Measurements from ENCODE around the gene PPIB.
"Not testable (repeated sequence)": the region's sequence is repeated elsewhere in the genome, so short reads cannot be mapped to it uniquely, and the experiment has no call there.

PPIB gene

DNA sequence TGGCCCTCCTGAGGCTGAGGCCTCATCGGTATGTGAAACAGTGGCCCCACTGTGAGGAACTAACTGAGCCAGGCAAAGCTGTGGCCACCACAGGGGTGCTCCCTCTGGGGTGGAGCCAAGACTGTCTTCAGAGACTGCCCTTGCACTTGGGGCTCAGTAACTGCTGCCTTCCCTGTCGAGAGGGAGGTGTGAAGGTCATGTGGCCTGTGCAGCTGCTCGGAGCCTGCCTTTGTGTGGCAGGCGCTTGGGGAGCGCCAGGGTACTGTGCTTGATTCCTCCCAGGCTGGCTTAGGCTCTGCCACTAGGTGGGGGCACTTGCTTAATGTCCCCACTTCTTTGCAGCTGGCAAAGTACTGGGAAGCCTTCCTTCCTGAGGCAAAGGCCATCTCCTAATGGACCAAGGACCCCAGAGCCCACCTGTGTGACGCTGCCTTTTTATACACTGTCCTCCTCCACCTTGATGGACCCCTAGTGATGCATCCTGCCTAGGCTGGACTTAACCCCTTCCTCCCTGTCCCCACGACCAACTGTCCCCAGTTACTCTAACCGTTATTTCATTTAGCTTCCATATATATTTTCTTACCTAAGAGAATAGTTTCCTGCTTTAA is 25.5 kb downstream of the PPIB start:
- no peak for DNase-seq

DNA sequence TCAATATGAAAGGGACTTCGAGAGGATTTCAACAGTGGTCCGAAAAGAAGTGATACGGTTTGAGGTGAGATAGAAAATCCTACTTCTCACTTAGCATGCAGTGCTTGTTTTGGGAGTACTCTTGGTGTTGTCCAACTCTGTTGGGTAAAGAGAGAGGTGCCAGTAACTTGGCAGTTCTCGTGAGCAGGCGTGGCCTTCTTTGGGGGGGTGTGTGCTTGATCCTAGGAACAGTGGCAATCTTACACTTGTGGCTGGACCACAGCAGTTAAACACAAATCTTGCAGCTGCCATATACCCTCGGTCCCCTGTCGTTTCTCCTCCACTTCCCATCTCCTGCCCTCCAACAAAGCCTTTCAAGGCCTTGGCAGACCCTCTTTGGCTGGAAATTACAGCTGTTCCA is 26.5 kb downstream of the PPIB start:
- DNase-seq, result no peak

DNA sequence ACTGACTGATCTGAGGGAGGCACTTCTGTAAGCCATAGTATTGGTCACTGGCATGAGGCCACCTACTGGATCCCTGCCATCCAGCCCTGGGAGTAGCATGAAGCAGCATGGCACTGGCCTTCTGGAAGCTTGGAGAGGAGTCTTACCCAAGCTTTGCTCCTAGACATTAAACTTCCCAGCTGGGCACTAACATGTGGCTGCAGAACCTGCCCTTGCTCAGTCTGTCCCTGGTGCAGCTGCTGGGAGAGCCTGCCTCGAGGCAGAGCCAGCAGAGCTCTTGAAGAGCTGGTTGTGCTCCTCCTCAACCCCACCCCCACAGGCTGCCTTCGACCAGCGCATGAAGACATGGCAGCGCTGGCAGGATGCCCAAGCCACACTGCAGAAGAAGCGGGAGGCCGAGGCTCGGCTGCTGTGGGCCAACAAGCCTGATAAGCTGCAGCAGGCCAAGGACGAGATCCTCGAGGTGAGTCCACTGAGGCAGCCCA is 28.4 kb downstream of the PPIB start:
- DNase-seq, result no peak

DNA sequence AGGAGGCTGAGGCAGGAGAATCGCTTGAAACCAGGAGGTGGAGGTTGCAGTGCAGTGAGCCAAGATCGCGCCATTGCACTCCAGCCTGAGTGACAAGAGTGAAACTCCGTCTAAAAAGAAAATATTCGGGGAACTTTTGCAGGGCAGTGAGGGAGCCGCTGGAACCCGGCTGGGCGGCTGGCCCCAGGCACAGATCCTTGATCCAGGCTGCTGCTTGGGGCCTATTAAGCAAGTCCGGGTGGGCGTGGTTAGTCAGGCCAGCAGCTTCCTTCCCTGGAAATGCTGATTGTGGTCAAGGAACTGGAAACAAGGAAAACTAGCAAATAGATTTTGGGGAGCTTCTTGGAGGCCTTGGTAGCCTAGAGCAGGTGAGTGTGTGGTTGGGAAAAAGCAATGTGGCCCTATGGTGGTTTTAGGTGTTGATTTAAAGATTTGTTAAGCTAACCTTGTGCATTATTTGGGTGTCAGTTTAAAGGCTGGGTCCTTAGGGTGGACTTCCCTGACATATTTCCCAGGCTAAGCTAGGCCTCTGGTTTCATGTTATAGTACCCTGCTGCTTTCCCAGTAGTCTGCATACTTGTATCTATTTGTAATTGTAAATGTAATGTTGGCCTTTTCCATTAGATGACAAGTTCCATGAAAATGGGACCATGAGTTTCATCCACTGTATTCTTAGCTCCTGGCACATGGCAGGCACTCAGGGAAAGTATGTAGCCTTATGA is 29.0 kb downstream of the PPIB start:
- DNase-seq, result no peak

DNA sequence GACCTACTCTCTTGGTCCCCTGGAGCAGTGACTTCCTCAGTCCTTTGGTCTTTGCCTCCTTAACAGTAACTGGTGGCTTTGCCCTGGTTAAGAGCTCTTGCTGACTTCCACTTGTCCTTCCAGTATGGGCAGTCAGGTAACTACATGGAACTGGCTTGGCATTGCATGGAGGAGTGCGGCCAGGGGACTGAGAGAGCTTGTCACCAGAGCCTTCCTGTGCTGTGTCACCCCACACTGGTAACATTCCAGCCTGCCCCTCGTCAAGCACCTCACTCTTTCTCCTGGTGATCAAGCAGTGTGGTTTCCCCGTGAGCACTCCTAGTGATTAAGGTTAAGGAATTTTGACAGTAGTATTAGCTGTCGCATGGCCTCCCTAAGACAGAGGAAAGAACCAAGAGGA is 30.6 kb downstream of the PPIB start:
- no peak for DNase-seq

DNA sequence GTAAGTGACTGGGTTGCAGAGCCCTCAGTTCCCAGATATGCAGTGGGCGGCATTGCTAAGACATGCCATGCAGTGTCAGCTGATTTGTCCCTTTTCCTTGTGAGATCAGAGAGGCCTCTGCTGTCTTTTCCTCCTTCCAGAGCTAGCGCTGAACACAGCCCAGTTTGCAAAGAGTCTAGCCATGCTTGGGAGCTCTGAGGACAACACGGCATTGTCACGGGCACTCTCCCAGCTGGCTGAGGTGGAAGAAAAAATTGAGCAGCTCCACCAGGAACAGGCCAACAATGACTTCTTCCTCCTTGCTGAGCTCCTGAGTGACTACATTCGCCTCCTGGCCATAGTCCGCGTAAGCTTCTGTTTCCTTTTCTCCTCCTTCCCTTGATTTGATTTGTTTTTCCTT is 31.3 kb downstream of the PPIB start:
- DNase-seq, result no peak

DNA sequence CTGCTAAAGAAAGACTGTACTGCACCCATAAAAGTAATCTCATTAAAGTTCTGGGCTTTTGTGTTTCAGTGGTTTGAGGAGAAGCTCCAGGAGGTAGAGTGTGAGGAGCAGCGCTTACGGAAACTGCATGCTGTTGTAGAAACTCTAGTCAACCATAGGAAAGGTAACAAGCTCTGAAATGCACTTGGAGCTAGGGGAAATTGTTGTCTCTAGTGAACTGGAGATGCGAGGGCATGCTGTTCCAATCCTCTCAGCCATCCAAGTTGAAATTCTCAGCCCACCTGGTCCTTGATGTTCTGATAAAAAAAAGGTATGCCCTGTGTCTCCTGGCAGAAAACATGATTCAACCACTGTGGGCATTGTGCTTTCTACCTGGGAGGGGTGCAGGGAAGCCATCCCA is 32.7 kb downstream of the PPIB start:
- DNase-seq, result no peak

DNA sequence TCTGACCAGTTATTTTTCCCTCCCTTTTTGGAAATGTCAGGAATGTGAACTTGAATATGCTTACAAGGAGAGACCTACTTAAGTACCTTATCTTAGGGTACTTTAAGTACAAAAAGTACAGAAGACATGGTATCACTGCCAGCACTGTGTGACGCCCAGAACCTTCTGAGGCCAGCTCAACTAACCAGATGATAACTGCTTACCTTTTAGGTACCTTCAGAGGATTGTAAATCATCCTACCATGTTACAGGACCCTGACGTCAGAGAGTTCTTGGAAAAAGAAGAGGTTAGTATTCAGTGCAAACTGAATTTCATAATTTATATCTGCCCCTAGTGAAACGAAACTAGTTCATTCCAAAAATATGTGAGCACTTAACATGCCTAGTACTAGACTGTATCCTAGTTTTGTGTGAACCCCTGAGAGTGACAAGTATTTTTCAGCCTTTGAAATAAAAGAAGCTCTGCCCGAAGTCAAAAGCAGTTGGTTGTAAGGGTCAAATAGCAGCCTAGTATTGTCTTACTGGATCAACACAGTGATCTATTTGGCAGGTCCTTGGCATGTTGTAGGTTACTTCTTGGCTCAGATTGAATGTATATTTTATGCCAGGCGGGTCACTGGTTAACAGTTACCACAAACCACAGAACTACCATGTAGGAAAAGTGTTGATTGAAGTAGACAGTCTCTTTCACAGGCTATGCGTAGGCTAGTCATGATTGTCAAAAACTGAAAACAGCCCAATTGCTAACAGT is 35.1 kb downstream of the PPIB start:
- DNase-seq, result no peak

DNA sequence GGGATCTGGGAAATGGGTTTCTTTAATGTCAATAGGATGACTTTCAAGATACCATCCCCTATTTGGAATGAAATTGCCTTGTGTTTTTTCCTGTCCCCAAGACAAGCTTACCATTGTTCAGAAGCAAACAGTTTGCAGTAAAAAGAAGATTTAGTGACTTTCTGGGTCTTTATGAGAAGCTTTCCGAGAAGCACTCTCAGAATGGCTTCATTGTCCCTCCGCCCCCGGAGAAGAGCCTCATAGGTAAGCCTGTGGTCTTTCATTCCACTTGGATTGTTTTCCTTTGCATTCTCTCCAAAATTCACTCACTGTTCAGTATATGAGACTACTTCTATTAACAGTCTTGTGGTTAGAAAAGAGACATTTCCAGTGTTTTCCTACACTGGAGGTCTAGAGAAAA is 36.8 kb downstream of the PPIB start:
- no peak for DNase-seq

DNA sequence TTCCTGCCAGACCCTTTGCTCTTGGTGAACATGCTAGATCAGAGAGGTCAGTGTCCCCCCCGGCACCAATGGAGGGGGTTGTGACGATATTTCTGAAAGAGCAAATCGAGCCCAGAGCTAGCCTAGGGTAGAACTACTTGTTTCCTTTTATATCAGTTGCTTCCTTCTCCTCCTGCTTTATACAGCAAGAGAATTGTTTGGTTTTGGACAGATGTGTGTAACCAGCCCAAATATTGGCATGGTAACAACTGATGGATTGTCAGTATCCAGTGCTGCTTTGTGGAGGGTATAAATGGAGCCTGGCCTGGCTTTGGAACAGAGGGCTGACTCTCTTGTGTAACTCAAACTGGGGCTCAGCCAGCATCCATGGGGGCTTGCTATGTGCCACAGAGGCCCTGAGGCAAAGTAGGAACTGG is 39.9 kb downstream of the PPIB start:
- DNase-seq, result no peak

DNA sequence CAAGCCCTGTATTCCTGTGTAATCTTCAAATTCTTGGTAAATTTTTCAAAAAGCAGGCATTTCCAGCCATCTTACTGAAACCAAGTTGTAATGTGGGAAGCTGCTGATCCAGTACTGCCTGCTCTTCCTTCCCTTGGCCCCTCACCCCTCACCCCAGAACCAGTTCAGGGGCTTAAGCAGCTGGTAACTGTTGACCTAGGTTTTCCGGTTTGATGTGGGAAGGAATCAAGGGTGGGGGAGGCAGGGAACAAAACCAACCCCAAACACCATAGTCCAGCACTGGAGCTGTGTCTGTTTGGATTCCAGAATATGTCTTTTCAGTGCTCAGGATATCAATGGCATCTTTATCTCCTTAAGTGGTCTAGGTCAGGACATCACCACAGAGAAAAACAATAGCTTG is 40.4 kb downstream of the PPIB start:
- no peak for DNase-seq

DNA sequence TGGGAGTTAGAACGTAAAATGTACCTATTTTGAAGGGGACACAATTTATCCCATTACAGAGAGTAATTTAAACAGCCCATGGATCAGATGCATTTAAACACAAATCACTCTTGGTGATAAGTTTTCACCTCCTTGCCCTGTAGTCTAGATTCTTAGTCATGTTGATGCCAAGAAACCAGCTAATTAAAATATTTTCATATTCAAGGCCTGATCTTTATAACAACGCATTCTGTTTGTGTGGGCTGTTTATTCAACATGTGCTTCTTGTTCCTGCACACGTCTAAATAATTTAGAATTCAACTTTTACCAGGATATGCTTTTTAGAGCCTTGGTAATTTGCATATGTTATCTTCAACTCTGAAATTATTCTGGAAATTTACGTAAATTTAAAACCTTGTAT is 41.2 kb downstream of the PPIB start:
- DNase-seq, result no peak

DNA sequence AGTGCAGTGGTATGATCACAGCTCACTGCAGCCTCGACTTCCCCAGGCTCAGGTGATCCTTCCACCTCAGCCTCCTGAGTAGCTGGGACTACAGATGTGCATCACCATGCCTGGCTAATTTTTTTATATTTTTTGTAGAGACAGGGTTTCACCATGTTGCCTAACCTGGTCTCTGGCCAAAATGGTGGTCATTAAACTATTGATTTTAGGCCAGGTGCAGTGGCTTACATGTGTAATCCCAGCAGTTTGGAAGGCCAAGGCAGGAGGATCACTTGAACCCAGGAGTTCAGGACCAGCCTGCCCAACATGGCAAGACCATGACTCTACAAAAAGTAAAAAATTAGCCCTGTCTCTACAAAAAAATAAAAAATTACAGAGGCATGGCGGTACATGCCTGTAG is 42.5 kb downstream of the PPIB start:
- not testable (repeated sequence) for DNase-seq

DNA sequence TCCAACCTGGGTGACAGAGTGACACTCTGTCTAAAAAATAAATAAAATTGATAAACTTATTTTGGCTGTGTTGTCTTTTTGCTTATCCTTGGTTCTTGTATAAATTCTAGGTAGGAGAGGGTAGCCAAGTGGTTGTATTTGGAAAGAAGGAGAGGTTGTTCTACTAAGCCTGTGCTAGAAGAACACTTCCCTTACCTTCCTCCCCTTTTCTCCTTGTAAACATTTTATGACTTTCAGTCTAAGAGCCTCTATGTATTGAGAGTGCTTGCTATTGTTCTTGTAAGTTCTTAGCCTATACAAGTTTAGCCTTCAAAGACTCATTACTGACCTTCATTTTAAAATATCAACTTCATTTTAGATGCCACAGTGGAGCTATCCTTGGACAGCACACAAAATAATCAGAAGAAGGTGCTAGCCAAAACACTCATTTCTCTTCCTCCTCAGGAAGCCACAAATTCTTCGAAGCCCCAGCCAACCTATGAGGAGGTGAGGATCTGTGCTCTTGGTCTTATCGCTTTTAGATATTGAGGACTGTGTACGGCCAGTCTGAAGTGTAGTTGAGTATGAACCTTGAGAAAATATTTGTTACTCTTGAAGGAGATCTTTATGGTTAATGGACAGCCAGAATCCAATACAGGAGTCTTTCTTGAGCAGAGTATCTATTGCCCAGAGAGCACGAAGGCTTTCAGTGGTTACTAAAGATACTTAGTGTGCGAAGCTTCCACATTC is 44.9 kb downstream of the PPIB start:
- no peak for DNase-seq

DNA sequence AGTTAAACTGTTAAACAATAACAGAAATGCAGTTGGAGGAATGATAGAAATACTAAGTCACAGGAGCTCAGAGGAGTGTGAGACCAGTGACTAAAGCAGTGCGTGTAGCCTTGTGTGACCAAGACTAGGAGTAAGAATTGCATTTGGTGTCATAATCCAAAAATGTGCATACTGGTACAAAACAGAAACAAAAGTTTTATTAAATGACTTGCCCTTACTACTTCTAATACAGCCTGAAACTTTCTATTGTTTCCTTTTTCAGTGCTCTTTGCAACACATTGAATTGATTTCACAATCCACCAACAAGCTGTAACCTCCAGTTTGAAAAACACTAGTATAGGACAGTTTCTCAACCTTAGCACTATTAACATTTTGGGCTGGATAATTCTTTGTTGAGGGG is 49.9 kb downstream of the PPIB start:
- no peak for DNase-seq

DNA sequence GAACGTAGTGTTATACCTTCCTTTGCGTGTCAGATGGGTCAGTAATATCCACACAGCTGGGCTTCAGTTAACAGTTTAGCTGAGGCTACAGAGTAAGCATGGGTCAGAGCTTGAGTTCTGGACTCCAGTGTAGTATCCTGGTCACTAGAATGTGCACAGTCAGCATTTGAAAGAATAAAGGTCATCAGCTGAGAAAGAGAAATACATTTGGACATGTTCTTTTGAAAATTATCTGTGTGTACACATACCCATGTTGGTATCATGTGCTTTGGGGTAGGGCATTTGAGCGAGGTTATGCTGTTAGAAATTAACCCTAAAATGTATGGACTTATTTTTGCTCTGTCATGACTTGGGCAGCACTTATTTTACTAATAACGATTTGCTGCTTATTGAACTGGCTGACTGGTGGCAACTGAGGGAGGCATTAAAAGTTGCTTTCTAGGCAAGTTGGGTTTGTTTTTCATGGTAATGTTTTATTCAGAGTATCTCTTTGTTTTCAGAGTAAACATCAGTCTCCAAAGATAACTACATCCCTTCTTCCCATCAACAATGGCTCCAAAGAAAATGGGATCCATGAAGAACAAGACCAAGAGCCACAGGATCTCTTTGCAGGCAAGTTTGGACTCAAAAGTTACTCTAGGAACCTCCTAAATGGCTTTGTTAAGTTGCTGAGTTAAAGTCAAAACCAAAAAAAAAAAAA is 50.6 kb downstream of the PPIB start:
- no peak for DNase-seq

DNA sequence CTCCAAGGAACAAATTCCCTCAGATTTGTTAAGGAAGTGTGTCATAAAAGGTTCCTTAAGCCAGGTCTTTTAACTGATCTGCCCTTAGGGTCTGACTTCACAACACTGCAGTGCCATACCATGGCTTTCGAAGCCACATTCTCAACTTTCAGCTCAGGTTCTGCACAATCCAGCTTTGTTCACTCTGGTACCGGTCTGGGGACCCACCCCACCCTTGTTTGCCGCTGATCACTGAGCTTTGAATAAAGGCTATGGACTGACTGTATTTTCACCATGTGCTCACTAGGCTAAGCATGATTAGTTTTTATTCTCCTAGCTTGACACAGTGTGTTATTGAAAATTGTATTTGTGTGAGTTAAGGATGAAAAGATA is 51.2 kb downstream of the PPIB start:
- DNase-seq, result no peak

DNA sequence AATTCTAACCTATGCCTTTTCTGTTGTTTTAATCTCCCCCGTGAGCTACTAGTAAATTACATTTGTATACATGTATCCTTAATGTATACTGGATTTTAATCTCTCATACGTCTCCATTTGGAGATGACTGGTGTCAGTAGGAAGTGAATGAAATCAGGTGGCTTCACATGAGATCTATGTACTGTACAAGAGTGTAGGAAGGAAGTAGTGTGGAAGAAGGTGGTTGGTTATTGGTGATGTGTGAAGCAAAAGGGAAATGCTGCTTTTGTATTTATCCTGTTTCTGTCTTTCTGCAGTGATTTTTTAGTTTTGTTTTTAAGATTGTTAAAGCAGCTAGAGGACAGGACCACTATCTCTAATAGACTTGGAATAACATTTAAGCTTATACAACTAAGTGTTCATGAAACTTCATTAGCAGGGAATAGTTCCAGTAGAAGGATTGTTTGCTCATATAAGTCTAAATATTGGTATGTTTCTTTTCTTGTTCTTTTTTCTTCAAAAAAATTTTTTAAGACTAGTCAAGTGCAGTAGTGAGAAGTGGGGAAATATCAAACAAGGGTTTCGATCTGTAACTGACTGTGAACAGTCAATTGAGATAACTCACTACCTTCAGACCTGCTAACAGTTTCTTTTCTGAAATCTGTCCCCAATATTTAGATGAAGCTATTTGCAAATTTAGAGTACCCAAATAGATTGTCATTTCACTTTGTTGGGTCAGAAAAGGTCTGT is 51.7 kb downstream of the PPIB start:
- DNase-seq, result no peak

DNA sequence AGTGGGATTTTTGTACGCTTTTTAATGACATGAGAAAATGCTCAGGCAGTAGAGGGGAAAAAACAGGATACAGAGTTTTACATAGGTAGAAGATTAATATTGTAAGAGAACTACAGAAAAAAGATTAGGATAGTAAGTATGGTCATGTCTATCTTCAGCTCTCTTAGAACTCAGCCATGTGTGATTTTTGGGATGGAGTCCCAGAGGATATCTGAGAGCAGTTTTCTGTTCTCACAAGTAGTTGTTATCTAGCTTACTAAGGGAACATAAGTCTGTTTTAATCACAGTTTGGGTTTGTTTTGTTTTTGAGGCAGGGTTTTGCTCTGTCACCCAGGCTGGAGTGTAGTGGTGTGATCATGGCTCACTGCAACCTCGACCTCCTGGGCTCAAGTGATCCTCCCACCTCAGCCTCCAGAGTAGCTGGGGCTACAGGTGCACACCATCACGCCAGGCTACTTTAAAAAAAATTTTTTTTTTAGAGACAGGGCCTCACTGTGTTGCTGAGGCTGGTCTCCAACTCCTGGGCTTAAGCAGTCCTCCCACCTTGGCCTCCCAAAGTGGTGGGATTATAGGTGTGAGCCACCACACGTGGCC is 52.6 kb downstream of the PPIB start:
- not testable (repeated sequence) for DNase-seq

DNA sequence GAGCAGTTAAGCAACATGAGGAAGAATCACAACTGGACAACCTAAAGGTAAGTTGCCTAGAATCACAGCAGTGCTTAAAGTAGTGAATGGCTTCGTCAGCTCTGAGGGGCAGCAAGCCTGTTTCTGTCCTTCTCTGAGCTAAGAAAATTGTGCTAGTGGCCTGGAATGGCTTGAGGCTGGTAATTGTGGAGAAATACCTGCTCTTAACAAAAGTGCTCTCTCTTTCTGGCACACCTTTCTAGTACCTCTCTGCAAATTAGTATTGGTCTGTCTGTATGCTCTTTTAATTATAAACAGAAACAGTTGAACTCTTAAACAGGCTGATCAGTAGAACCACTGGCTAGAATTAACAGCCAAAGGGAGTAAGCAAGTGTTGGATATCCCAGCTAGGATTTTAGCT is 55.5 kb downstream of the PPIB start:
- DNase-seq, result no peak
